Activated CD4-positive, alpha-beta T cell treated with anti-CD3 and anti-CD28 coated beads, Interleukin-2, amount 50 U/mL, for 1 hour (primary cell): ENCODE data around the gene LMF2.

Source experiments
- DNase-seq: peaks from one replicate; pipeline ENCODE4 v3.0.0-alpha.2; 2020

Gene LMF2

GRCh38 chr22:50460938-50461337, 46.6 kb downstream of the LMF2 start:
- no peak for DNase-seq

GRCh38 chr22:50459496-50460140, 47.9 kb downstream of the LMF2 start:
- DNase-seq: no peak

- DNase-seq: no peak
These were observed 48.5 kb downstream of the LMF2 start for GRCh38 chr22:50459016-50459415.

- DNase-seq: no peak
These were observed 50.9 kb downstream of the LMF2 start for GRCh38 chr22:50456466-50457234.

GRCh38 chr22:50456026-50456425, 51.5 kb downstream of the LMF2 start:
- no peak for DNase-seq

GRCh38 chr22:50455201-50455600, 52.3 kb downstream of the LMF2 start:
- DNase-seq: no peak

- DNase-seq: no peak
These were observed 52.9 kb downstream of the LMF2 start for GRCh38 chr22:50454556-50455075.
